Stimulated activated CD8-positive, alpha-beta memory T cell treated with anti-CD3 and anti-CD28 coated beads, Interleukin-15, amount 100 ng/mL, for 1 hour (primary cell): ENCODE data around the gene SDC1.
"Not testable (repeated sequence)": the region's sequence is repeated elsewhere in the genome, so short reads cannot be mapped to it uniquely, and the experiment has no call there.

Experiments
- DNase-seq: peaks from one replicate; pipeline ENCODE4 v3.0.0-alpha.2; 2020; ENCODE audit warnings: low read depth

The SDC1 gene, protein sequence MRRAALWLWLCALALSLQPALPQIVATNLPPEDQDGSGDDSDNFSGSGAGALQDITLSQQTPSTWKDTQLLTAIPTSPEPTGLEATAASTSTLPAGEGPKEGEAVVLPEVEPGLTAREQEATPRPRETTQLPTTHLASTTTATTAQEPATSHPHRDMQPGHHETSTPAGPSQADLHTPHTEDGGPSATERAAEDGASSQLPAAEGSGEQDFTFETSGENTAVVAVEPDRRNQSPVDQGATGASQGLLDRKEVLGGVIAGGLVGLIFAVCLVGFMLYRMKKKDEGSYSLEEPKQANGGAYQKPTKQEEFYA

DNA sequence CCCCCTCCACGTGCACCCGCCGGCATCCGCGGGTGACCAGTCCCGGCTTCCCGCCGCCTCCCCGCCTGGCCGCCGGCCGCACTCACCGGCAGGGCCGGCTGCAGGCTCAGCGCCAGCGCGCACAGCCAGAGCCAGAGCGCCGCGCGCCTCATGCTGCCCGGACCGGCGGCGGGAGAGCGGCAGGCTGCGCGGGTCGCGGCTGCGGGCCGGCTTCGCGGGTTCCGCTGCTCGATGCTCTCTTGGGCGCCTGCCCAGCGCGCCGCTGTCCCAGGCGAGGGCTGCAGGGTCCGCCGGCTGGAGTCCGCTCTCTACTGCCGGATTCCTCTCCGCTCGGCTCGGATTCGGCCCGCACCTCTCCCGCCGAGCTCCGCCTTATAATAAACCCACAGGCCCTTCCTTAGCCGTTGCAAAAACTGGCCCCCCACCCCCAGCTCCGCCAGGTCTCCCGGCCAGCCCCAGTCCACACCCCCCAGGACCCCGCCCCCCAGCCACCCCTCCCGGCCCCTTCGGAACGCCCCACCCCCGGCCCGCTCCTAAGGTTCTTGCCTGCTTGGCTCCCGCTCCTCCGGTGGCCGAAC lies at the start of gene SDC1:
Gene SDC1 (minus strand): TSS at position 415 of the 578 bp plus-strand sequence. CDS start 263 bp downstream, at position 152.
- DNase-seq = no peak

GRCh38 chr2:20273042-20273441 lies 48.1 kb upstream of the SDC1 start:
- no peak for DNase-seq

DNA sequence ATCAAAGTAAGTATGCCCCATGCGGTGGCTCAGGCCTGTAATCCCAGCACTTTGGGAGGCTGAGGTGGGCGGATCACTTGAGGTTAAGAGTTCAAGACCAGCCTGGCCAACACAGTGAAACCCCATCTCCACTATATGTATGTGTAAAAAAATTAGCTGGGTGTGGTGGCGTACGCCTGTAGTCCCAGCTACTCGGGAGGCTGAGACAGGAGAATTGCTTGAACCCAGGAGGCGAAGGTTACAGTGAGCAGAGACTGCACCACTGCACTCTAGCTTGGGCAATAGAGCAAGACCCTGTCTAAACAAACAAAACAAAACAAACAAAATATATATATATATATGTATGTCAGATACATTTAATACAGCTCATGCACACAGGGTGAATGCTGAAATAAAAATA lies 43.4 kb upstream of the SDC1 start:
- not testable (repeated sequence) for DNase-seq

- no peak for DNase-seq
These were observed 42.6 kb upstream of the SDC1 start for GRCh38 chr2:20267529-20267928.

DNA sequence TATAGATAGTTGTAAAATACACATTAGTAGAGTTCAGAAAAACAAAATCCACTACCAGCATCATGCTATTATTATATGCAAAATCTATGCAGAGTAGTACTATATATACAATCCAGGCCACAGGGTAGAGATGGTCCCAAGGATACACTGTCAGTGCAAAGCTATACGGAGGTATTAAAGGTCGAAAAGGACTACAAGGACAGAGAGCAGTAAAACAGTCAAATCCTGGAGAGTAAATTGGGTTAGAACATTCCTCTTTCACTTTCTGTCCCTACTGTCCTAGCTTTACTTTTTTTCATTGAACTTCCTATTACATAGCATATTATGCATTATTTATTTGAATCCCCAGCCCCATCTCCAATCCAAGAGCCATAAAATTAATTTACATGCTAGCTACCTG lies 39.7 kb upstream of the SDC1 start:
- DNase-seq = no peak

- DNase-seq = no peak
These were observed 32.5 kb upstream of the SDC1 start for GRCh38 chr2:20257411-20257810.

DNA sequence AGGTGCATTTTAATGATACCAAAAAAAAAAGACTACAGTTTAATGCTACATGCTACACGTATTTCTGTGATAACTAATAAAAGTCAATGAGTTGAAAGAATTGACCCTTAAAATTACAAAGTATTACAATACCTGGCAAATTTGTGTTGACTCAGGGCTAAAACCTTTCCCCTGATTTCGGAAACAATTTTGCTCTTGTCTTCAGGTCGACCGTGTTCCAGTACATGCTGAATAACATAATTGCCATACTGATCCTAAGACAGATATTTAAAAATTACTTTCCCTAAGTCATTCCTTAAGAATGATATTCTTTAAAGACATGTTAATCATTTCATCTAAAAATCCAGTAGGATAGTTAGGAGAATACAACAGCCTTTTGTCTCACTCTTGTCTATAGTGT lies 29.8 kb upstream of the SDC1 start:
- DNase-seq = no peak

DNA sequence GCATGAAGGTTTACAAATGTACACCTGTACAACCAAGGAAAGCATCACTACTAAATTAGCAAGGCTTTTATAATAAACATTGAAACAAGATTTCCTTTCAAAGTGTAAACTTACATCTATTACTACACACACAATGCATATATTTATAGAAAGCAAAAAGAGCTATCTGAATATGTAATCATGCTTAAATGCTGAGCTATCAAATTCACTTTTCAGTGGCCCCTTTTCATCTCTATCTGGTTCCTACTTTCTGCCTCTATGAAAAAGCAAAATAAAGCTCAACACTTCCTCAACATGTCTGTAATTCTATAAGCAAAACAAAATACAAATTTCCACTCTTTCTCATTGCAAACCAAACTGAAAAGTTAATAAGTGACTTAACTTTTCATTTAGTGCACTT lies 25.5 kb upstream of the SDC1 start:
- DNase-seq = no peak

DNA sequence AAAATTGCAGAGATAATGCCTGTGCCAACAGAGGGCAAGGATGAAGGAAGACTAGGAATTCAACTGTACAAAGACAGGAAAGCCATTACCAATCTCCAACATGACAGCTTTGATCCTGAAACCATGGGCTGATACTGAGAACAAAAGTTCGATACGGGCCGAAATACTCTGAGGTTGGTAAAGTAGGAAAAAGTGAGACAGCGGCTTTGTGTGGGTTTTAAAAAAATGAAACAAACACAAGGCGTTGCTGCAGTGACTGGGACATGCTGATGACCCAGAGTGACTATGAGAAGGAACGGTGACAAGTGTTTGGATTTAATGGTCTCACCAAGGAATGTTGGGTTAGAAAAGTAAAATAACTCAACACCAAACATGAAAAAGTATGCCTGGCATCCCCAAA lies 24.2 kb upstream of the SDC1 start:
- DNase-seq = no peak

DNA sequence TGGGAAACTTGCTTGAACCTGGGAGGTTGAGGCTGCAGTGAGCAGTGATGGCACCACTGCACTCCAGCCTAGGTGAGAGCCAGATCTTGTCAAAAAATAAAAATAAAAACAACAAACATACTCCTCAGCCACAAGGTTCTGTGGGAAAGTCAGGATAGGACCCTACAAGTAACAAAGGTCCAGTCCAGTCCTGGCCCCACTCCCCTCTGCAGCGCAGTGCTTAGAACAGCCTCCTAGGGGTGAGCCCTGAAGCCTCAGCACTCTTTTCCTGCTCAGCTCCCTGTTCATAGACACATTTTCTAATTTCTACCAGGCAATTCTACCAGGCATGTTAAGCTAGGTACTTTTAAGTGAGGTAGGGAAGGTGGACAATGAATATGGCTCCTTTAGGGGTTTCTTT lies 22.2 kb upstream of the SDC1 start:
- DNase-seq = no peak

DNA sequence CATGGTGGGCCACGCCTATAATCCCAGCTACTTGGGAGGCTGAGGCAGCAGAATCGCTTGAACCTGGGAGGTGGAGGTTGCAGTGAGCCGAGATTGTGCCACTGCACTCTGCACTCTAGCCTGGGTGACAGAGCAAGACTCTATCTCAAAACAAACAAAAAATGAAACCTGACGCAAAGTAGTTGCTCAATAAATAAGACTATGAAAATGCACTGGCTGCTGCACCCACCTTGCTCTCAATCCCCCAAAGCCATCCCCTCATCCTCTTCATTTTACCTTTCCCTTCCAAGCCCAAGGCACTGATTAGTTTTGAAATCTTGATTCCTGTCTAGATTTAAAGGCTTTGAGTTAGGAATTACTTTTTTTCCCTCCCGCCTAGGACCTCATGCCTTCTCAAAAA lies 18.7 kb upstream of the SDC1 start:
- DNase-seq = not testable (repeated sequence)

DNA sequence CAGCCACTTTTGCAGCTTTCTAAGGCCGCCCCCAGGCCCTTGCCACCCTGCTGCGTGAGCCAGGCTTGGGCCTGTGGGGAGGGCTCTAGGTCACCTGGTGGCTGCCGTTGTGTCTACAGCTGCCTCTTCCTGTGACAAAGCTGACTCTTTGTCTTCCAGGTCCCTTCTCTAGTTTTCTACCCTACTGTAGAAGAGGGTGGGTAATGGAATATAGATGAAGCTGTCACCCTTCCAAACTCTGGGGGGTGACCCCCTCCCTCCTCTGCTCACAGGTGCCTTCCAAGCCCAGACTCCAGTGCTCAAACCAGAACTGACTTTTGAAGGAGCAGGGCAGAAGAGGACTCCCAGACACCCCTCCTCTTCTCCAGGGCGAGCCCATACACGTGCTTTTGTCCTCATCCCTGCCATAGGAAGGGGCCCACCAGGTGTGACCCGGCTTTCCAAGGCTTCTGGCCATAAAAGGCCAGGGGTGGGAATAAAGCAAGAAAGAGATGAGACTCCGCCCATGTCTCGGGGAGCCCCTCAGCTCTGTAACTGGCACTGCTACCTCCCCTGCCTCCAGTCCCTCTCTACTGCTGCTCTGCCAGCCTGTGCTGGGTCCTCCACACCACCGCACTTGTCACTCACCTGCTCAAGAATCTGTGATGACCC lies 17.9 kb upstream of the SDC1 start:
- no peak for DNase-seq

DNA sequence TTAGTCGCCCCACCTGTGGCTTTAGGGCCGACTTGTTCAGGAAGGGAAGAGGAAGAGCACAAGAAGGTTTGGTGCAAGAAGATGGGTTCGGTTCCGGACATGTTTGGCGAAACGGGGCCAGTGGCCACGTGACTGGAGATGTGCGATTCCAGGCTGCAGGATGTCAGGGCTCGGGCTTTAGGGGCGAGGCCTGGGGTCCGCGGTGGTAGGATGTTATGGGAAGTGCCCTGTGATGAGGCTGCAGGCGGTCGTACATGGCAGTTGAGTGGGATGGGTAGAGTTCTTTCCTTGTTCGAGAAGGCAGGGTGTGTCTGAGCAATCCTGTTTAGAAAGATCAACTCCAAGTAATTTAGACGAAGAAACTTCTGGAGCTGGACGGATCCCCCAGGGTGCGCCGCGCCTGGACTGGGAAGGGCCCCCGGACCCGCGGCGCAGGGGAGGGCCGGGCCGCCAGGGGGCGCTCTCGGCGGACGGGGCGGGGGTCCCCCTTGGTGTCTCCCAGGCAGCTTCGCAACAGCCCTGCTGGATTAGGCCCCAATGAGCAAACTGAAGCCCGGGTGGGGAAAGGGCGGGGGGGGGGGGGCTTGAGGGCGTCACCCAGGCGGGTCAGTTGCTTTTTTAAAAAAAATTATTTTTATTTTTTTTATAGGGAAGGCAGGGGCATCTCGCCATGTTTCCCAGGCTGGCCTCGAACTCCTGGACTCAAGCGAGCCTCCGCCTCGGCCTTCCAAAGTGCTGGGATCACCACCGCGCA lies 17.2 kb upstream of the SDC1 start:
- DNase-seq = no peak

- not testable (repeated sequence) for DNase-seq
These were observed 15.4 kb upstream of the SDC1 start for GRCh38 chr2:20240291-20240690.

GRCh38 chr2:20236496-20236895 lies 11.6 kb upstream of the SDC1 start:
- DNase-seq = no peak

DNA sequence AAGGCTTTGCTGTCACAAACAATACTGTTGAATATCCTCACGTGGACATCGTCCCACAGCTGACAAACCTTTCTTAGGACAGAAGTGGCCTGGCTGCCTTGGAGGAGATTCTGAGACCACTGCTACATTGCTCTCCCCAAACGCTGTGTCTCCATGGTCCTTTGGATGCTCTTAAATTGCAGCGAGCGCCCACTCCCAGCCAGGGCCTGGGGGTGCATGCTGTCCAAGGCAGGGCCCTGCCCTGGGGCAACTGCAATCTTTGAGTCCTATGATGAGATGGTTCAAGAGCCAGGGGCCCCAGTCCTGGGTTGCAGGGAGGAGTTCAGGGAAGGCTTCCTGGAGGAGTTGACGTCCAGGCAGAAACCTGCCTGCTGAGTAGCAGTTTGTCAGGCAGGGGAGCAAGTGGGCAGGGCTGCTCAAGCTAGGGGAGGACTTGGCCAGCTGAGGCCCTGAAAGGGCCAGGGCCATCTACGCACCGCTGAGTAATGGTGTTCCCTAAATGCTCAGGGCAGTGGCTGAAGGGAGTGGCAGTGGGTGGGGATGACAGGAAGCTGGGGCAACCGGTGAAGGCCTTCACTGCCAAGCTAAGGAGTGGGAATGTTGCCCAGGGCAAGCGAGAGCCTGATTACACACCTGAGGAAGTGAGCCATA lies 10.8 kb upstream of the SDC1 start:
- DNase-seq = no peak

GRCh38 chr2:20234597-20234996 lies 9.7 kb upstream of the SDC1 start:
- not testable (repeated sequence) for DNase-seq

- DNase-seq = no peak
These were observed 7.9 kb upstream of the SDC1 start for GRCh38 chr2:20232837-20233207.

DNA sequence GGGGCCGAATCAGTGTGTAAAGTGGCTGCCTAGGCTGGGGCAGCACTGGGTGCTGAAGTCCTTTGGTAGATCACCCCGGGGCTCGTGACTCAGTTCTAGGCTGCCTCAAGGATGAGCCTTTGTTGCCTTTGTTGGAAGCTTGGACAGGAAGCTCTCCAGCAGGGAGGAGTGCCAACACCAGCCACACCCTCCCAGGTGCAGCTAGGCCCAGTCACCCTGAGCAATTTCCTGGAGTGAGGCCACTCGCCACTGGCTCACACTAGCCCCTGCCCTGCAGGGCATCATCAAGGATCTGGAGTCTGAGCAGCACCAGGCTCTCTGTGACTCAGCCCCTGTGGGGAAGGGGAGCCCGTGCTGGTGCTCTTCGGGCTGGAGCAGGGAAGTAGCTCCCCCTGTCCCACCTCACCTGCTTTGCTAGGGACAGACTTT lies 6.7 kb upstream of the SDC1 start:
- DNase-seq = no peak

DNA sequence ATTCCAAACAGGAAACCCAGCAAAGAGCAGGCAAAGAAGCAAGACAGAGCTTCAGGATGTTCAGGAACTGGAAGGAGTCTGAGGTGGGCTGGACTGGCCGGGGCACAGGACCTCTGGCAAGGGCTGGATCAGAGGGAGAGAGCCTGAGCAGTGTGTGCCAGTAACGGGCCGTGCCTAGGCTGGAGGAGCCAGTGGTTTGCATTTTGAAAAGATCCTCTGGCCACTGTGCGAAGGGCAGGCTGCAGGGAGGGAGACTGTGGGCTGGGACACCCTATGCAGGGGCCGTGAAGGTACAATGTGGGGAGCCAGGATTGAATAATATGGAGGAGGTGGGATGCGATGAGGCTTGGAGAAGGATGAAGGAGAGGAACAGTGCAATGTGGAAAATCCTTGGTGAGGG lies 6.2 kb upstream of the SDC1 start:
- DNase-seq = no peak

- no peak for DNase-seq
These were observed 5.1 kb upstream of the SDC1 start for GRCh38 chr2:20230114-20230425.

GRCh38 chr2:20229322-20230113 lies 4.6 kb upstream of the SDC1 start:
- no peak for DNase-seq
